Activated B cell treated with CpG ODN at 0.5 μM for 24 hours (primary cell): ENCODE measurements around the gene ASTN2. TPM values are rescaled to one million over a fixed set of nuclear protein-coding genes. Genes with fewer than 3 reads are reported as not detected.

Source experiments
- ATAC-seq: fragments of 200-7000 bp; cut with Tn5 transposase; one replicate; pipeline ENCODE4 v1.10.0; 2021; ENCODE audit warnings: low read depth, mild to moderate bottlenecking, moderate library complexity
- CTCF ChIA-PET: fragments of 350-600 bp; sonication (Branson Sonifier 250); formaldehyde crosslinking; loops from one replicate; lab custom pipeline; 2021; ENCODE audit warnings: antibody characterized with exemption; lab: Charles Lee
- POLR2A ChIA-PET: fragments of 350-600 bp; sonication (Branson Sonifier 250); formaldehyde crosslinking; loops from one replicate; lab custom pipeline; 2021; ENCODE audit warnings: antibody characterized with exemption; lab: Charles Lee
- DNase-seq: peaks from one replicate; pipeline ENCODE4 v3.0.0; 2022
- H3K27ac Mint-ChIP-seq: one replicate; pipeline ENCODE4 v1.8.0; 2020; ENCODE audit warnings: mixed read lengths
- H3K27me3 Mint-ChIP-seq: one replicate; pipeline ENCODE4 v1.8.0; 2021; ENCODE audit warnings: mixed read lengths
- H3K36me3 Mint-ChIP-seq: one replicate; pipeline ENCODE4 v1.8.0; 2021; ENCODE audit warnings: low read depth, mixed read lengths
- H3K4me1 Mint-ChIP-seq: one replicate; pipeline ENCODE4 v1.8.0; 2021; ENCODE audit warnings: mixed read lengths
- H3K4me3 Mint-ChIP-seq: one replicate; pipeline ENCODE4 v1.8.0; 2020; ENCODE audit warnings: mild to moderate bottlenecking, mixed read lengths
- H3K9me3 Mint-ChIP-seq: one replicate; pipeline ENCODE4 v1.8.0; 2020; ENCODE audit warnings: mixed read lengths
- intact Hi-C: fragments of 100-400 bp; cut with micrococcal nuclease; formaldehyde crosslinking; loops from one replicate; pipeline ENCODE4 v1.15.1; 2024
- total RNA-seq: library from RNA; stranded (reverse); gene quantifications from 2 replicates; pipeline ENCODE4 v1.2.3, GENCODE V29; 2022
- TF ChIP-seq, protein P1 (sequence below): fragments of 200-600 bp; IDR thresholded peaks from one replicate; pipeline ENCODE4 v1.8.0; 2022; ENCODE audit warnings: antibody characterized with exemption, mild to moderate bottlenecking

ASTN2 gene
- total RNA-seq, 1 donor from 2014 or later: 2.3 TPM

DNA sequence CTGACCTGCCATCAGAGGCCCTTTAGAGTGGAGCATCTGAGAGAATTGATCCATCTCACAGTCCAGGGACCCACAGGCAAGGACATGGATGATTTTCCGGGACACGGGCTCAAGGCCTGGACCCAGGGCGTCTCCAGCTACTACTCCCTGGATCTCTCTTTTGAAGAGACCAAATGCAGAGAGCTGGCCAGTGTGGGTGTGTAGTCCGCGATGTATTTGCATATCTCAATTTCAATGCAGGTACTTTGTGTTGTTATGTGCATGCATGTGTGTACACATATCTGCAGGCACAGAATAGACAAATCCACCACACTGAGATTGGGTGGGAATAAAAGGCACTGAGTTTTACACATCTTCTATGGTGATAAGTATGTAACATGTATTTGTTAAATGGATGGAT, 30.8 kb upstream of the ASTN2 start:
- DNase-seq (no peak), ATAC-seq (no peak)
- Mint-ChIP-seq H3K4me3 (no peak overlapping the region), H3K36me3 (no peaks in the 10 kb centered on the region), H3K27me3 (no peaks in the 10 kb centered on the region), H3K4me1 (no peaks in the 10 kb centered on the region), H3K9me3 (no peaks in the 10 kb centered on the region), H3K27ac (no peak overlapping the region)
- ChIA-PET CTCF (no interaction called here), POLR2A (no interaction called here)
- intact Hi-C loops: no loop called here
- TF ChIP-seq, protein P1, sequence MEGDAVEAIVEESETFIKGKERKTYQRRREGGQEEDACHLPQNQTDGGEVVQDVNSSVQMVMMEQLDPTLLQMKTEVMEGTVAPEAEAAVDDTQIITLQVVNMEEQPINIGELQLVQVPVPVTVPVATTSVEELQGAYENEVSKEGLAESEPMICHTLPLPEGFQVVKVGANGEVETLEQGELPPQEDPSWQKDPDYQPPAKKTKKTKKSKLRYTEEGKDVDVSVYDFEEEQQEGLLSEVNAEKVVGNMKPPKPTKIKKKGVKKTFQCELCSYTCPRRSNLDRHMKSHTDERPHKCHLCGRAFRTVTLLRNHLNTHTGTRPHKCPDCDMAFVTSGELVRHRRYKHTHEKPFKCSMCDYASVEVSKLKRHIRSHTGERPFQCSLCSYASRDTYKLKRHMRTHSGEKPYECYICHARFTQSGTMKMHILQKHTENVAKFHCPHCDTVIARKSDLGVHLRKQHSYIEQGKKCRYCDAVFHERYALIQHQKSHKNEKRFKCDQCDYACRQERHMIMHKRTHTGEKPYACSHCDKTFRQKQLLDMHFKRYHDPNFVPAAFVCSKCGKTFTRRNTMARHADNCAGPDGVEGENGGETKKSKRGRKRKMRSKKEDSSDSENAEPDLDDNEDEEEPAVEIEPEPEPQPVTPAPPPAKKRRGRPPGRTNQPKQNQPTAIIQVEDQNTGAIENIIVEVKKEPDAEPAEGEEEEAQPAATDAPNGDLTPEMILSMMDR: no peak

GRCh38 chr9:117444501-117444900, 29.6 kb upstream of the ASTN2 start:
- H3K9me3 Mint-ChIP-seq: no peaks in the 10 kb centered on the region
- ATAC-seq (no peak), DNase-seq (no peak)
- no peaks in the 10 kb centered on the region for H3K36me3 Mint-ChIP-seq
- intact Hi-C loops: no loop called here
- no peaks in the 10 kb centered on the region for H3K27me3 Mint-ChIP-seq
- TF ChIP-seq, protein P1: no peak
- ChIA-PET CTCF (no interaction called here), POLR2A (no interaction called here)
- H3K27ac Mint-ChIP-seq: no peak overlapping the region
- H3K4me1 Mint-ChIP-seq: no peaks in the 10 kb centered on the region
- no peak overlapping the region for H3K4me3 Mint-ChIP-seq

GRCh38 chr9:117437283-117437682, 22.4 kb upstream of the ASTN2 start:
- ATAC-seq (no peak), DNase-seq (no peak)
- H3K27ac Mint-ChIP-seq: no peak overlapping the region
- no peaks in the 10 kb centered on the region for H3K36me3 Mint-ChIP-seq
- POLR2A ChIA-PET: no interaction called here
- TF ChIP-seq, protein P1: no peak
- CTCF ChIA-PET: no interaction called here
- H3K9me3 Mint-ChIP-seq: no peaks in the 10 kb centered on the region
- H3K4me1 Mint-ChIP-seq: no peaks in the 10 kb centered on the region
- H3K4me3 Mint-ChIP-seq: no peak overlapping the region
- no peaks in the 10 kb centered on the region for H3K27me3 Mint-ChIP-seq
- intact Hi-C loops: no loop called here

- Mint-ChIP-seq H3K36me3 (no peaks in the 10 kb centered on the region), H3K4me1 (no peaks in the 10 kb centered on the region), H3K9me3 (no peaks in the 10 kb centered on the region), H3K4me3 (no peak overlapping the region), H3K27me3 (no peaks in the 10 kb centered on the region), H3K27ac (no peak overlapping the region)
- POLR2A ChIA-PET: no interaction called here
- TF ChIP-seq, protein P1: no peak
- DNase-seq: no peak
- intact Hi-C loops: no loop called here
- ATAC-seq: no peak
- CTCF ChIA-PET: no interaction called here
These were observed 20.9 kb upstream of the ASTN2 start for GRCh38 chr9:117435630-117436261.

DNA sequence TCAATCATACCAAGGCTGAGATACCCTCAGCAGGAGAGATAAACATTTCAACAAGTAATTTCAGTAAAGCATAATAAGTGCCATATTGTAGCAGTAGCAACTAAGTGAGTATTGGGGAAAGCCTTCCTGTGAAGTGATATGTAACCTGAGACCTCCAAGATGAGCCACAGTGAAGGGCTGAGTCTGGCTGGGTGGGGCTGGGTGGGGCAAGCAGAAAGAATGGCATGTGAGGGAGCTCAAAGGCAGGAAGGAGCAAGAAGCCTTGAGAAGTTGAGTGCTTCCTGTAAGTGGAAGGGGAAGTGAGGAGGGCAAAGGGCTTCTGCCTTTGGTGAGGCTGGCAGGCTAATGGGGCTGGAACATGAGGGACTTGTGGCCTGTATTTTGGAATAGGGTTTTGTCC, 19.7 kb upstream of the ASTN2 start:
- TF ChIP-seq, protein P1: no peak
- ChIA-PET CTCF (no interaction called here), POLR2A (no interaction called here)
- intact Hi-C loops: no loop called here
- Mint-ChIP-seq H3K4me3 (no peak overlapping the region), H3K36me3 (no peaks in the 10 kb centered on the region), H3K4me1 (no peaks in the 10 kb centered on the region), H3K27ac (no peak overlapping the region), H3K27me3 (no peaks in the 10 kb centered on the region), H3K9me3 (no peaks in the 10 kb centered on the region)
- ATAC-seq (no peak), DNase-seq (no peak)
